Measurements from ENCODE around the gene LSAMP. TPM values are rescaled to one million over a fixed set of nuclear protein-coding genes. Genes with fewer than 3 reads are reported as not detected.

LSAMP gene
- total RNA-seq, 1 experiment from 2014 or later = 0.90 TPM

GRCh38 chr3:115779011-115779410 lies 666.3 kb downstream of the LSAMP start:
- no peak overlapping the region for H4K91ac ChIP-seq (ENCODE audit: insufficient read length, low read depth, low read length)
- DNase-seq = no peak
- H3K56ac ChIP-seq (ENCODE audit: insufficient read length, low read depth, low read length) = no peak overlapping the region
- no peak overlapping the region for H2AFZ ChIP-seq (ENCODE audit: low read length)
- H3K9ac ChIP-seq (ENCODE audit: extremely low read depth, insufficient read length, low read length) = no peak overlapping the region
- Mint-ChIP-seq H3K4me3 (no peak overlapping the region), H3K27ac (no peak overlapping the region), H3K4me1 (no peaks in the 10 kb centered on the region), H3K9me3 (no peaks in the 10 kb centered on the region), H3K27me3 (ENCODE audit: low read depth) (no peaks in the 10 kb centered on the region), H3K36me3 (ENCODE audit: insufficient read depth in 1 of 3, low read depth in 3 of 3) (no peaks in the 10 kb centered on the region)
- no peak overlapping the region for H3K4me2 ChIP-seq (ENCODE audit: insufficient read depth, insufficient read length, low read length)
- H2BK120ac ChIP-seq (ENCODE audit: low read depth, low read length, poor library complexity, severe bottlenecking) = no peak overlapping the region
- H2BK15ac ChIP-seq (ENCODE audit: low read depth, low read length) = no peak overlapping the region
- no peak overlapping the region for H3K14ac ChIP-seq (ENCODE audit: insufficient read depth, low read length)
- no peak overlapping the region for H2BK20ac ChIP-seq (ENCODE audit: low read depth, low read length, poor library complexity, severe bottlenecking)
- no peak overlapping the region for H3K4ac ChIP-seq (ENCODE audit: low read depth, low read length)
- H2AK5ac ChIP-seq (ENCODE audit: insufficient read length, low read length) = no peak overlapping the region
- no peaks in the 10 kb centered on the region for H3K9me3 ChIP-seq (ENCODE audit: control insufficient read depth, low read depth, low read length)
- H4K8ac ChIP-seq (replicated peaks; ENCODE audit: insufficient read length, low read depth, low read length) = no peak overlapping the region
- no peaks in the 10 kb centered on the region for H3K27me3 ChIP-seq (ENCODE audit: insufficient read depth, low read length)
- no peak for TF ChIP-seq CTCF (conservative IDR thresholded peaks at IDR 0.05)
- H2BK12ac ChIP-seq (ENCODE audit: insufficient read length, low read depth, low read length) = no peak overlapping the region
- no peak overlapping the region for H2BK5ac ChIP-seq (ENCODE audit: insufficient read length, low read length)
- H4K20me1 ChIP-seq (ENCODE audit: control insufficient read depth, insufficient read depth, insufficient read length) = no peaks in the 10 kb centered on the region
- WGBS (ENCODE audit: extremely low coverage, insufficient read length, low lambda C conversion rate) = no CpG with 5 or more reads among the region's 2 CpGs
- no peak overlapping the region for H3K27ac ChIP-seq (ENCODE audit: insufficient read length, low read depth, low read length)
- H3T11ph ChIP-seq (ENCODE audit: low read length) = no peak overlapping the region
- no peak overlapping the region for H3K23ac ChIP-seq (ENCODE audit: insufficient read length, low read depth, low read length)
- peaks cover 3% of the 10 kb centered on the region for H3K23me2 ChIP-seq (ENCODE audit: insufficient read length, low read depth, low read length, poor library complexity, severe bottlenecking)
- no peaks in the 10 kb centered on the region for H3K79me2 ChIP-seq (ENCODE audit: insufficient read depth, low read length)
- H3K79me1 ChIP-seq (ENCODE audit: insufficient read depth, low read depth, low read length, poor library complexity, severe bottlenecking) = no peaks in the 10 kb centered on the region
- no peaks in the 10 kb centered on the region for H3K4me1 ChIP-seq (ENCODE audit: insufficient read depth, low read length)
- H3K18ac ChIP-seq (ENCODE audit: insufficient read length, low read depth, low read length) = no peak overlapping the region
- no peak overlapping the region for H4K5ac ChIP-seq (ENCODE audit: insufficient read length, low read depth, low read length)
